ENCODE data around the gene ZNF212. TPM values are rescaled to one million over a fixed set of nuclear protein-coding genes. Genes with fewer than 3 reads are reported as not detected.

Gene ZNF212
- total RNA-seq, 2 donors from 2014 or later: 15.8 to 17.6 TPM

- peak overlapping the region; percentile 38 for H3K9ac ChIP-seq (ENCODE audit: extremely low read depth, low read length, poor library complexity, severe bottlenecking)
- DNase-seq: no peak
Measured at GRCh38 chr7:149261316-149261828, 21.9 kb downstream of the ZNF212 start.

DNA sequence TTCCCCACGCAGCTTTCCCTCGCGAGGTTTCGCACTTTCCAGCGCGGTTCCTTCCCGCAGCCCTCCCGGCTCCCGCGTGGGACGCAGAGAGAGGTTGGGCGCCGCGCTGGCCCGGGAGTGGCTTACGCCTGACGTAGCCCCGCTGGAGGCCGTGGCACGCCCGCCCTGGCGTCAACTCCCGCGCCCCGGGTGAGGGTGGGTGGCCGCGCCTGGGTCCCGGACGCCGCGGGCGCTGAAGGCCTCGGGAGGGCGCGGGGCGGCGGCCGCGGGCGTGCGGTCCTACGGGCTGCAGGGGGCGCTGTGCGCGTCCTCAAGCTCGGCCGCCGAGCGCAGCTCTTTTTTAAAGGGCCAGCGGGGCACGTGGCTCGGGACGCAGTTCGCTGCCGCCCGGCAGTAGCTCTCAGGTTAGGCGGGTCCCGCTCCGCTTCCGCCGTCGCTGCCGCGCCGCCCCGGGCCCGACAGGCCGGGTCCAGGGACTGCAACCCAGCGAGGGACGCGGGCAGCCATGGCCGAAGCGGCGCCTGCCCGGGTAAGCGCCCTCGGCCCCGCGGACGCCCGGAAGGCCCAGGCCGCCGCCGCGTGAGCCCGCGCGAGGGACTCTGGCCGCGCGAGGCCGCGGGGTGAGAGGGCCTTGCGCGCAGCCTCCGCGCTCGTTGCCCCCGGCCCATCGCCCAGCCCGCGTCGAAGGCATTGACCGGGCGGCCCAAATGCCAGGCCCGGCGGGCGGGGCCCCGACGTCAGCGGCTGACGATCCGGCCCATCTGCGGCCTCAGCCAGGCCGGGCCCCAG is 22.6 kb downstream of the ZNF212 start, which contains the start of gene ZNF783:
ZNF783 (plus strand) TSS at position 368 of the 789 bp plus-strand sequence; CDS start at position 506, 138 bp downstream.
- no peak within 1 kb of the TSS for H3K27ac ChIP-seq (ENCODE audit: low read depth, low read length)

More at GRCh38 chr7:149261316-149261828, 21.9 kb downstream of the ZNF212 start:
- Mint-ChIP-seq H3K9me3 (no peaks in the 10 kb centered on the region), H3K4me3 (peak overlapping the region; percentile 57), H3K27me3 (ENCODE audit: insufficient read depth) (peaks cover 3% of the 10 kb centered on the region), H3K36me3 (ENCODE audit: low read depth) (peaks cover 8% of the 10 kb centered on the region), H3K27ac (no peak overlapping the region), H3K4me1 (no peaks in the 10 kb centered on the region)
- Histone ChIP-seq H3K4me1 (ENCODE audit: control insufficient read depth, insufficient read depth, low read length) (no peaks in the 10 kb centered on the region), H3K27me3 (ENCODE audit: control insufficient read depth, insufficient read depth, low read length, poor library complexity, severe bottlenecking) (no peaks in the 10 kb centered on the region), H3K4me3 (ENCODE audit: low read length) (peak overlapping the region; percentile 78), H3K27ac (ENCODE audit: low read depth, low read length) (no peak overlapping the region), H3K36me3 (ENCODE audit: control insufficient read depth, insufficient read depth, low read length) (peaks cover 16% of the 10 kb centered on the region), H3K9me3 (ENCODE audit: control insufficient read depth, low read length) (no peaks in the 10 kb centered on the region)
- TF ChIP-seq CTCF (conservative IDR thresholded peaks at IDR 0.05): no peak
- WGBS, 2 experiments (ENCODE audit: insufficient coverage in 1 of 2, insufficient read length in 1 of 2): 21 to 29% methylated on average over 6 to 16 of the region's 16 CpGs

GRCh38 chr7:149266451-149266850 is 27.0 kb downstream of the ZNF212 start:
- H3K27me3 Mint-ChIP-seq (ENCODE audit: insufficient read depth): peaks cover 1% of the 10 kb centered on the region
- H3K36me3 Mint-ChIP-seq (ENCODE audit: low read depth): peaks cover 46% of the 10 kb centered on the region
- no peaks in the 10 kb centered on the region for H3K9me3 ChIP-seq (ENCODE audit: control insufficient read depth, low read length)
- no peak overlapping the region for H3K4me3 ChIP-seq (ENCODE audit: low read length)
- no peaks in the 10 kb centered on the region for H3K27me3 ChIP-seq (ENCODE audit: control insufficient read depth, insufficient read depth, low read length, poor library complexity, severe bottlenecking)
- no peak for DNase-seq
- H3K4me1 Mint-ChIP-seq: no peaks in the 10 kb centered on the region
- H3K27ac ChIP-seq (ENCODE audit: low read depth, low read length): no peak overlapping the region
- peaks cover 45% of the 10 kb centered on the region for H3K36me3 ChIP-seq (ENCODE audit: control insufficient read depth, insufficient read depth, low read length)
- no peaks in the 10 kb centered on the region for H3K4me1 ChIP-seq (ENCODE audit: control insufficient read depth, insufficient read depth, low read length)
- no peaks in the 10 kb centered on the region for H3K9me3 Mint-ChIP-seq
- no peak overlapping the region for H3K9ac ChIP-seq (ENCODE audit: extremely low read depth, low read length, poor library complexity, severe bottlenecking)
- WGBS, 2 experiments (ENCODE audit: insufficient coverage in 1 of 2, insufficient read length in 1 of 2): 95 to 100% methylated on average over 8 to 21 of the region's 21 CpGs
- no peak overlapping the region for H3K27ac Mint-ChIP-seq
- no peak for TF ChIP-seq CTCF (conservative IDR thresholded peaks at IDR 0.05)
- H3K4me3 Mint-ChIP-seq: no peak overlapping the region

More for the DNA sequence above, 22.6 kb downstream of the ZNF212 start, which contains the start of gene ZNF783:
- Mint-ChIP-seq H3K4me3 (peak within 1 kb of the TSS; percentile 57), H3K27ac (no peak within 1 kb of the TSS), H3K9me3 (no peaks in the 10 kb centered on the region), H3K4me1 (no peaks in the 10 kb centered on the region), H3K27me3 (ENCODE audit: insufficient read depth) (peaks cover 3% of the 10 kb centered on the region), H3K36me3 (ENCODE audit: low read depth) (peaks cover 15% of the 10 kb centered on the region)
- TF ChIP-seq CTCF (conservative IDR thresholded peaks at IDR 0.05): peak; percentile 93
- H3K9me3 ChIP-seq (ENCODE audit: control insufficient read depth, low read length): no peaks in the 10 kb centered on the region
- WGBS, 2 experiments (ENCODE audit: insufficient coverage in 1 of 2, insufficient read length in 1 of 2): 0 to 2% methylated on average over 35 to 115 of the region's 115 CpGs
- H3K27me3 ChIP-seq (ENCODE audit: control insufficient read depth, insufficient read depth, low read length, poor library complexity, severe bottlenecking): no peaks in the 10 kb centered on the region
- H3K4me1 ChIP-seq (ENCODE audit: control insufficient read depth, insufficient read depth, low read length): no peaks in the 10 kb centered on the region
- DNase-seq: peak; percentile 93
- peak within 1 kb of the TSS; percentile 78 for H3K4me3 ChIP-seq (ENCODE audit: low read length)
- peak within 1 kb of the TSS; percentile 75 for H3K9ac ChIP-seq (ENCODE audit: extremely low read depth, low read length, poor library complexity, severe bottlenecking)
- peaks cover 23% of the 10 kb centered on the region for H3K36me3 ChIP-seq (ENCODE audit: control insufficient read depth, insufficient read depth, low read length)

Data from endodermal cell (in vitro differentiated cells).